ENCODE measurements around the gene PCGF3. TPM values are rescaled to one million over a fixed set of nuclear protein-coding genes. Genes with fewer than 3 reads are reported as not detected.
"Not testable (repeated sequence)": the region's sequence is repeated elsewhere in the genome, so short reads cannot be mapped to it uniquely, and the experiment has no call there.

The PCGF3 gene
- total and polyA plus RNA-seq, 3 donors from 2014 or later, result 37.3 to 84.8 (median 84.2) TPM

DNA sequence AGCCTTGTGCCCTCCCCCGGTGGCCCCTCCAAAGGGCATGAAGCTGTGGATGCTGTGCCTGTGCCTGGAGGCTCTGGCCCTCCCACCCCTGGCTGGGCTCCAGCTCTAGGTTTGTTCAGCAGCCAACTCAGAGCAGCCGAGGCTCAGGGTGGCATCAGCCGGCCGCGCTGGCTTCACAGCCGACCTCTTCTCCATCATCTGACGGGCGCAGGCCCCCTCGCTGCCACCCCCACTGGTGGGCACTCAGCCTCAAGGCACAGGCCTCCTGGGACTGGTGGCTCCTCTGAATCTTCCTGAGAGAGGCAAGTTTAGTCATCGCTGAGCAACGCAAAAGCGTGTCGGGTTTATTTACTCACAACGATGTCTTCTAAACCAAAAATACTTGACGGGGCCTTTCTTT lies 46.0 kb downstream of the PCGF3 start:
- Histone ChIP-seq H3K27ac (no peak overlapping the region), H3K4me1 (no peaks in the 10 kb centered on the region), H3K27me3 (no peaks in the 10 kb centered on the region), H3K36me3 (ENCODE audit: low read depth, missing control alignments) (no peaks in the 10 kb centered on the region), H3K9me3 (no peaks in the 10 kb centered on the region), H3K4me3 (no peak overlapping the region)
- intact Hi-C loops (cut with DNase I; ENCODE audit: low total_unique reads), result no loop called here
- DNase-seq, result no peak
- TF ChIP-seq, protein P1, sequence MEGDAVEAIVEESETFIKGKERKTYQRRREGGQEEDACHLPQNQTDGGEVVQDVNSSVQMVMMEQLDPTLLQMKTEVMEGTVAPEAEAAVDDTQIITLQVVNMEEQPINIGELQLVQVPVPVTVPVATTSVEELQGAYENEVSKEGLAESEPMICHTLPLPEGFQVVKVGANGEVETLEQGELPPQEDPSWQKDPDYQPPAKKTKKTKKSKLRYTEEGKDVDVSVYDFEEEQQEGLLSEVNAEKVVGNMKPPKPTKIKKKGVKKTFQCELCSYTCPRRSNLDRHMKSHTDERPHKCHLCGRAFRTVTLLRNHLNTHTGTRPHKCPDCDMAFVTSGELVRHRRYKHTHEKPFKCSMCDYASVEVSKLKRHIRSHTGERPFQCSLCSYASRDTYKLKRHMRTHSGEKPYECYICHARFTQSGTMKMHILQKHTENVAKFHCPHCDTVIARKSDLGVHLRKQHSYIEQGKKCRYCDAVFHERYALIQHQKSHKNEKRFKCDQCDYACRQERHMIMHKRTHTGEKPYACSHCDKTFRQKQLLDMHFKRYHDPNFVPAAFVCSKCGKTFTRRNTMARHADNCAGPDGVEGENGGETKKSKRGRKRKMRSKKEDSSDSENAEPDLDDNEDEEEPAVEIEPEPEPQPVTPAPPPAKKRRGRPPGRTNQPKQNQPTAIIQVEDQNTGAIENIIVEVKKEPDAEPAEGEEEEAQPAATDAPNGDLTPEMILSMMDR (IDR thresholded peaks at IDR 0.05), result no peak
- no peak for TF ChIP-seq POLR2A (IDR thresholded peaks at IDR 0.05)
- 83 to 85% methylated on average over 13 to 15 of the region's 15 CpGs for WGBS, 2 donors

DNA sequence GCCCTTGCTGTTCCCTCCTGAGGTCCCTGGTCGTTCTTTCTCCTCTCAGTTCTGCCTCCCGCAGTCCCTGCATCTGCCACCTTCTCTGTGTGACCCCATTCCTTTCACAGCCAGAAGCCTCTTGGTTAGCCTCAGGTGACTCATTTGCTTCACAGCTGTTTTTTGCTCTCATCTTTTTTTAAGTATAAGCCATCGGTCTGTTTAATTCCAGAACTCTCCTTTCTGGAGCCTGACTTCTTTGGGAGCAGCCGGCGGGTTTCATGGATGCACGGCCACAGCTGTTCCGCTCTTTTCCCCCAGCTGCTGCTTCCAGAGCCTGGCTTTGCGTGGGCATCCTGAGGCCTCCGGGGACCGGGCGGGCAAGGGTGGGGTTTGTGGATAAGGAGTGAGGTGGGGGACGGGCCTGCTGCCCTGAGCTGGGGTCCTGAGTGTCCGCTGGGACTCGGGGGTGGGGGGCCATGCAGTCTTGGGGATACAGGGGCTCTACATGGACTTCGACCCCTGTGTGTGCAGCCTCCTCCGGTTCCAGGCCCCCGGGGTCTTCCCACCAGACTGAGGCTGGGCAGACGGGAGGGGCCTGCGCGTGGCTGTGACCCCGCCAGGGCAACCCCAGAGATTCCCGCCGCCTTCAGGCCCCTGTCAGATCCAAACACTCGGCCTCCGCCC lies 46.7 kb downstream of the PCGF3 start:
- Histone ChIP-seq H3K36me3 (ENCODE audit: low read depth, missing control alignments) (no peaks in the 10 kb centered on the region), H3K9me3 (no peaks in the 10 kb centered on the region), H3K27me3 (no peaks in the 10 kb centered on the region), H3K4me3 (no peak overlapping the region), H3K27ac (no peak overlapping the region), H3K4me1 (no peaks in the 10 kb centered on the region)
- WGBS, 2 donors, result 93 to 95% methylated on average over 21 to 25 of the region's 25 CpGs
- TF ChIP-seq, protein P1 (IDR thresholded peaks at IDR 0.05), result no peak
- TF ChIP-seq POLR2A (IDR thresholded peaks at IDR 0.05), result no peak
- DNase-seq, result no peak
- intact Hi-C loops (cut with DNase I; ENCODE audit: low total_unique reads), result no loop called here

DNA sequence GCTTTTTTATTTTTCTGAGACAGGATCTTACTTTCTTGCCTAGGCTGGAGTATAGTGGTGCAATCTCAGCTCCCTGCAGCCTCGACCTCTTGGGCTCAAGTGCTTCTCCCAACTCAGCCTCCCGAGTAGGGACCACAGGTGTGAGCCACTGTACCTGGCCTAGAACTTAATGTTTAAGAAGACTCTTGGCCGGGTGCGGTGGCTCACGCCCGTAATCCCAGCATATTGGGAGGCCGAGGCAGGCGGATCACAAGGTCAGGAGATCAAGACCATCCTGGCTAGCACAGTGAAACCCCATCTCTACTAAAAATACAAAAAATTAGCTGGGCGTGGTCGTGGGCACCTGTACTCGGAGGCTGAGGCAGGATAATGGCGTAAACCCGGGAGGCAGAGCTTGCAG lies 47.6 kb downstream of the PCGF3 start:
- H3K36me3 ChIP-seq (ENCODE audit: low read depth, missing control alignments); H3K27ac ChIP-seq; H3K27me3 ChIP-seq; H3K9me3 ChIP-seq; DNase-seq; H3K4me1 ChIP-seq; H3K4me3 ChIP-seq; intact Hi-C loops (cut with DNase I; ENCODE audit: low total_unique reads): not testable (repeated sequence)
- WGBS, 2 donors, result 95 to 97% methylated on average over 12 to 13 of the region's 13 CpGs

DNA sequence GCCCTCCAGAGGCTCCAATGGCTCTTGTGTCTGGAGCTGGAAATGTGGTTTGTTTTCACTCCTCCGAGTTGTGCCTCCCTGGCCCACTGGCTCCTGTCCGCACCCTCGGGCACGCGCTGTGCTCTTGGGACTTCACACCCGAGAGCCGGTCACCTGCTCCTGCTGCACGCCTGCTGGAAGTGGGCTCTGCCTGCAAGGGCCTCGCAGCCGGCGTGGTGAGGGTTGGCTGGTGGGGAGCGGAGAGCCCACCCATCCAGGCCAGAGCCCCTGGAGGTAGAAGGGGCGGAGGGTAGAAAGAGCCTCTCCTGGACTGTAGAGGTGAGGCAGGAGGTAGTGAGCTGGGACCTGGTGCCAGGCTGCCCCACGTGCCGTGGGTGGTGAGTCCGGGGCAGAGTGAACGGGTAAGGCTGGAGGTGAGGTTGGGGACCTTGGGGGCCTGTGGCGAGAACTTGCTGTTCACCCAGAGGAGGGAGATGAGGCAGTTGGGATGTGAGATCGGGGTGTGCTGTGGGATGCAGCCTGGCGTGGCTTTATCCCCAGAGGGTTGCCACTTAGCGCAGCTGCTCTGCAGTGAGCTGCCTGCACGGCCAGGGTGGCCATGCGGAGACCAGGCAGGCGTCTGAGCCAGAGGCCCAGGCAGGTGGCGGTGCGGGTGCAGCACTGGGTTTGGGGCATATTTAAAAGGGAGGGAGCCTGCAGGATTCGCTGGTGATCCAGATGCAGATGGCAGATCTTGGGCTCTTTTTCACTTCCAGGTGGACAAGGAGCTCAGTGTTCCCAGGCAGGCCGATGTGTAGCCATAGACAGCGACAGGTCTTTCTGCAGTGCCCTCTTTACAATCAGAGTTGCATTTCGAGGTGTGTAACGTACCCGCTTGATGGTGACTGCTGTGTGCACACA lies 48.8 kb downstream of the PCGF3 start:
- DNase-seq, result no peak
- Histone ChIP-seq H3K27ac (no peak overlapping the region), H3K9me3 (no peaks in the 10 kb centered on the region), H3K27me3 (no peaks in the 10 kb centered on the region), H3K36me3 (ENCODE audit: low read depth, missing control alignments) (no peaks in the 10 kb centered on the region), H3K4me3 (no peak overlapping the region), H3K4me1 (no peaks in the 10 kb centered on the region)
- WGBS, 2 donors, result 93 to 95% methylated on average over 27 to 32 of the region's 32 CpGs
- intact Hi-C loops (cut with DNase I; ENCODE audit: low total_unique reads), result no loop called here
- no peak for TF ChIP-seq POLR2A (IDR thresholded peaks at IDR 0.05)
- TF ChIP-seq, protein P1 (IDR thresholded peaks at IDR 0.05), result no peak

DNA sequence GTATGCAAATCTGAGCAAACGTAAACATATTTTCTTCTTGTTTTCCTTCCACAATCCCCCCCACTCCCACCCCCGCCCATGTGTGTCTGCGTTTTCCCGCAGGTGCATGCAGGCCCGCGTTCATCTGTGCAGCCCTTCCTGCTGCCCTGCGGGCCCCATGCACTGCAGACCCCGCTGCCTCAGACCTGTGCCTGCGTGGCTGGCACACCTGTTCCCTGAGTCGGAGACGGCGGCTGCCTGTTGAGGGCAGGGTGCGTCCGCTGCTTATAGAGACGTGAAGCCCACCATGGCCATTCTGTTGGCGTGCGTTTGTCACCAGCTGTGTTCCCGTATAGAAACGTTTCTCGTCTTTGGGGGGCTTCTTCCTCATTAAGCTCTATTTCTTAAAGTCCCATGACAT lies 51.5 kb downstream of the PCGF3 start:
- DNase-seq, result no peak
- intact Hi-C loops (cut with DNase I; ENCODE audit: low total_unique reads), result no loop called here
- Histone ChIP-seq H3K27me3 (no peaks in the 10 kb centered on the region), H3K9me3 (no peaks in the 10 kb centered on the region), H3K4me1 (no peaks in the 10 kb centered on the region), H3K4me3 (no peak overlapping the region), H3K36me3 (ENCODE audit: low read depth, missing control alignments) (no peaks in the 10 kb centered on the region), H3K27ac (no peak overlapping the region)
- WGBS, 2 donors, result 69 to 85% methylated on average over 20 of the region's 20 CpGs
- TF ChIP-seq, protein P1 (IDR thresholded peaks at IDR 0.05), result no peak
- no peak for TF ChIP-seq POLR2A (IDR thresholded peaks at IDR 0.05)

DNA sequence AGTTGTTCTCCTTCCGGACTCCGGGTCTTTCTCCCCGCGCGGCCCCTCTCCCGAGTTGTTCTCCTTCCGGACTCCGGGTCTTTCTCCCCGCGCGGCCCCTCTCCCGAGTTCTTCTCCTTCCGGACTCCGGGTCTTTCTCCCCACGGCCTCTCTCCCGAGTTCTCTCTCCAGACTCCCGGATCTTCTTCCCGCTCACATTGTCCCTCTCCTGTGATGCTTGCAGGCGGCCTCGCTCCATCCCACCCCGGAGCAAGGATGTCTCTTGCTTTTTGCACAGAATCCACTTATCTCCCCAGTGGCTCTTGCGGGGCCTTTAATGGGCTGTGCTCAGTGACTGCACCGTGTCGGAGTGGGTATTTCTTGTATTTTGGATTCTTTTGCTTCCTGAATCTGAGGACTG lies 54.2 kb downstream of the PCGF3 start:
- H3K27me3 ChIP-seq; H3K27ac ChIP-seq; H3K36me3 ChIP-seq (ENCODE audit: low read depth, missing control alignments); DNase-seq; H3K4me1 ChIP-seq; H3K9me3 ChIP-seq; intact Hi-C loops (cut with DNase I; ENCODE audit: low total_unique reads): not testable (repeated sequence)
- H3K4me3 ChIP-seq, result peak overlapping the region in 1 of 2 donors; percentile 17
- WGBS, 2 donors, result 51 to 65% methylated on average over 18 to 19 of the region's 24 CpGs

All from testis (tissue), 3 donors.